Body of pancreas (tissue), 4 donors: Measurements from ENCODE around the gene RAI1. TPM values are rescaled to one million over a fixed set of nuclear protein-coding genes. Genes with fewer than 3 reads are reported as not detected.

Source experiments
- ATAC-seq: fragments of 150-250 bp; one replicate; pipeline ENCODE4 v1.9.1; 2016
- DNase-seq, 4 donors: peaks; one replicate each; pipeline ENCODE4 v3.0.0-alpha.2; 2019
- H3K27ac ChIP-seq, 4 donors: fragments of 200-600 bp; sonication (generic); 1 replicate in 3 of 4; 2 replicates in 1 of 4; pipeline versions ENCODE4 v1.5.1 to v1.6.1; 2016 to 2019; ENCODE audit warnings: mild to moderate bottlenecking in 1 of 4, mixed read lengths in 1 of 4, moderate library complexity in 1 of 4
- H3K27me3 ChIP-seq, 2 donors: fragments of 200-600 bp; sonication (generic); one replicate each; pipeline ENCODE4 v1.6.0; 2016; ENCODE audit warnings: mild to moderate bottlenecking in 1 of 2
- H3K36me3 ChIP-seq, 2 donors: fragments of 200-600 bp; sonication (generic); replicated peaks in 1 of 2; 2 replicates each; pipeline ENCODE4 v1.5.1; 2016; ENCODE audit warnings: low read depth in 2 of 2; ENCODE audit not compliant: insufficient read depth in 1 of 2
- H3K4me1 ChIP-seq: fragments of 200-600 bp; sonication (generic); one replicate; pipeline ENCODE4 v1.6.0; 2016
- H3K4me3 ChIP-seq, 2 donors: fragments of 200-600 bp; sonication (generic); 1 replicate in 1 of 2; 2 replicates in 1 of 2; pipeline ENCODE4 v1.5.1; 2016 to 2019
- H3K9me3 ChIP-seq, 3 donors: fragments of 200-600 bp; sonication (generic); 1 replicate in 2 of 3; 2 replicates in 1 of 3; pipeline ENCODE4 v1.5.1; 2016
- CTCF ChIP-seq, 7 experiments: fragments of 450-650 bp in 4 of 7; fragments of 200-600 bp in 3 of 7; sonication (generic) in 3 of 7; IDR thresholded peaks; one replicate each; pipeline ENCODE4 v1.5.1; 2016 to 2019; ENCODE audit warnings: antibody characterized with exemption in 7 of 7
- POLR2A ChIP-seq, 3 donors: fragments of 450-650 bp; IDR thresholded peaks; one replicate each; pipeline ENCODE4 v1.6.1; 2016; ENCODE audit warnings: antibody characterized with exemption in 3 of 3, mild to moderate bottlenecking in 2 of 3
- WGBS, 2 donors: methylation state at CpG; one replicate each; pipeline ENCODE4 v1.1.5; 2017; 5-methylcytosine and 5-hydroxymethylcytosine counted together
- intact Hi-C: fragments of 100-400 bp; cut with DNase I; formaldehyde crosslinking; loops from one replicate; pipeline ENCODE4 v1.15.1; 2023
- total RNA-seq, 2 donors: library from RNA; depleted of rRNA; stranded (reverse); fragments of >200 nt; gene quantifications; one replicate each; pipeline ENCODE4 v1.1.0, GENCODE V29; 2016

The RAI1 gene
- total RNA-seq, 2 donors from 2014 or later: 16.3 to 41.5 TPM

GRCh38 chr17:17760872-17761550 is 79.8 kb downstream of the RAI1 start:
- DNase-seq (no peak), ATAC-seq (no peak)
- Histone ChIP-seq H3K27me3 (no peaks in the 10 kb centered on the region), H3K36me3 (no peaks in the 10 kb centered on the region), H3K27ac (no peak overlapping the region), H3K4me1 (peaks cover 14% of the 10 kb centered on the region), H3K9me3 (no peaks in the 10 kb centered on the region), H3K4me3 (no peak overlapping the region)
- TF ChIP-seq CTCF (IDR thresholded peaks at IDR 0.05) (no peak), POLR2A (IDR thresholded peaks at IDR 0.05) (no peak)
- WGBS, 2 donors: 85 to 96% methylated on average over 8 of the region's 8 CpGs
- intact Hi-C loops: no loop called here

- DNase-seq (no peak), ATAC-seq (no peak)
- TF ChIP-seq POLR2A (IDR thresholded peaks at IDR 0.05): no peak
- TF ChIP-seq CTCF (IDR thresholded peaks at IDR 0.05): no peak
- no peaks in the 10 kb centered on the region for H3K9me3 ChIP-seq
- intact Hi-C loops: no loop called here
- H3K27ac ChIP-seq: no peak overlapping the region
- 87 to 91% methylated on average over 8 to 11 of the region's 11 CpGs for WGBS, 2 donors
- peaks cover 14% of the 10 kb centered on the region for H3K4me1 ChIP-seq
- no peaks in the 10 kb centered on the region for H3K36me3 ChIP-seq
- no peaks in the 10 kb centered on the region for H3K27me3 ChIP-seq
- H3K4me3 ChIP-seq: no peak overlapping the region
Measured at GRCh38 chr17:17761894-17762743, 80.9 kb downstream of the RAI1 start.

- ATAC-seq (no peak), DNase-seq (no peak)
- Histone ChIP-seq H3K36me3 (no peaks in the 10 kb centered on the region), H3K4me3 (no peak overlapping the region), H3K27ac (no peak overlapping the region), H3K4me1 (peaks cover 14% of the 10 kb centered on the region), H3K27me3 (no peaks in the 10 kb centered on the region), H3K9me3 (no peaks in the 10 kb centered on the region)
- TF ChIP-seq CTCF (IDR thresholded peaks at IDR 0.05) (no peak), POLR2A (IDR thresholded peaks at IDR 0.05) (no peak)
- WGBS, 2 donors: 47 to 49% methylated on average over 3 to 5 of the region's 5 CpGs
- intact Hi-C loops: no loop called here
Measured at GRCh38 chr17:17762744-17763105, 81.5 kb downstream of the RAI1 start.

- no peak for DNase-seq
- H3K4me3 ChIP-seq: no peak overlapping the region
- no peak for ATAC-seq
- peaks cover 14% of the 10 kb centered on the region for H3K4me1 ChIP-seq
- TF ChIP-seq CTCF (IDR thresholded peaks at IDR 0.05): no peak
- TF ChIP-seq POLR2A (IDR thresholded peaks at IDR 0.05): no peak
- no peaks in the 10 kb centered on the region for H3K9me3 ChIP-seq
- 80 to 87% methylated on average over 9 of the region's 9 CpGs for WGBS, 2 donors
- intact Hi-C loops: no loop called here
- H3K36me3 ChIP-seq: no peaks in the 10 kb centered on the region
- H3K27me3 ChIP-seq: no peaks in the 10 kb centered on the region
- no peak overlapping the region for H3K27ac ChIP-seq
Measured at GRCh38 chr17:17763136-17763535, 81.9 kb downstream of the RAI1 start.
